Islet of Langerhans (tissue), 1 donor: Measurements from ENCODE around the gene GTPBP3.
"Not testable (repeated sequence)": the region's sequence is repeated elsewhere in the genome, so short reads cannot be mapped to it uniquely, and the experiment has no call there.

ENCODE experiments used
- FAIRE-seq: peaks from one replicate; lab custom pipeline; 2011; peaks lifted over from hg19 to GRCh38; lab: Jason Lieb, UNC

GTPBP3 gene

GRCh38 chr19:17336872-17337674 is at the start of gene GTPBP3:
TSS of gene GTPBP3 (plus strand) at chr19:17337553. CDS start at chr19:17337612, 59 bp downstream.
- FAIRE-seq, result peak; percentile 72

- FAIRE-seq, result no peak
These were observed 47.9 kb upstream of the GTPBP3 start for GRCh38 chr19:17289489-17289888.

GRCh38 chr19:17292301-17293074 is 44.9 kb upstream of the GTPBP3 start:
- FAIRE-seq, result no peak

- no peak for FAIRE-seq
These were observed 43.7 kb upstream of the GTPBP3 start for GRCh38 chr19:17293605-17294004.

- no peak for FAIRE-seq
These were observed 43.1 kb upstream of the GTPBP3 start for GRCh38 chr19:17294051-17294891.

GRCh38 chr19:17295551-17295950 is 41.8 kb upstream of the GTPBP3 start:
- not testable (repeated sequence) for FAIRE-seq

GRCh38 chr19:17296273-17296672 is 41.1 kb upstream of the GTPBP3 start:
- FAIRE-seq, result no peak

- FAIRE-seq, result no peak
These were observed 40.4 kb upstream of the GTPBP3 start for GRCh38 chr19:17296976-17297375.

- no peak for FAIRE-seq
These were observed 36.2 kb upstream of the GTPBP3 start for GRCh38 chr19:17300992-17301619.

GRCh38 chr19:17302391-17303166 is 34.8 kb upstream of the GTPBP3 start:
- FAIRE-seq, result no peak

GRCh38 chr19:17303167-17303939 is 34.0 kb upstream of the GTPBP3 start, which contains the start of gene ABHD8:
TSS of gene ABHD8 (minus strand) at chr19:17303425. CDS start at chr19:17301616, 1,809 bp downstream.
- FAIRE-seq, result no peak

- FAIRE-seq, result no peak
These were observed 33.4 kb upstream of the GTPBP3 start for GRCh38 chr19:17303940-17304267.

GRCh38 chr19:17304386-17305215 is 32.8 kb upstream of the GTPBP3 start:
- no peak for FAIRE-seq

- no peak for FAIRE-seq
These were observed 32.2 kb upstream of the GTPBP3 start for GRCh38 chr19:17305216-17305516.

GRCh38 chr19:17305517-17306284 is 31.7 kb upstream of the GTPBP3 start, which contains the start of gene MRPL34:
TSS of gene MRPL34 (plus strand) at chr19:17305872. CDS start at chr19:17305893, 21 bp downstream.
- peak; percentile 62 for FAIRE-seq

- FAIRE-seq, result no peak
These were observed 31.1 kb upstream of the GTPBP3 start for GRCh38 chr19:17306285-17306714.

- FAIRE-seq, result no peak
These were observed 29.4 kb upstream of the GTPBP3 start for GRCh38 chr19:17307876-17308377.

- FAIRE-seq, result peak; percentile 99
These were observed 28.0 kb upstream of the GTPBP3 start, which contains the start of gene DDA1 for GRCh38 chr19:17309198-17309964. TSS of gene DDA1 (plus strand) at chr19:17309563. CDS start at chr19:17309655, 92 bp downstream.
